Activated CD4-positive, alpha-beta T cell treated with anti-CD3 and anti-CD28 coated beads, Interleukin-2, amount 10 ng/mL, durations not matched to agents 24 days and 14 days (primary cell): ENCODE results near the gene CPEB1. TPM values are rescaled to one million over a fixed set of nuclear protein-coding genes. Genes with fewer than 3 reads are reported as not detected.

Experiments used
- total RNA-seq: library from RNA; stranded (reverse); gene quantifications from 2 replicates; pipeline ENCODE4 v1.2.3, GENCODE V29; 2022

Gene CPEB1
- total RNA-seq, 1 donor from 2014 or later: not detected

Other genes starting within 250 kb of the CPEB1 start
- 1.5 and 1.8 TPM in 2 replicates for gene GOLGA6L9, start 217.5 kb downstream of the CPEB1 start, total RNA-seq
- 2,675 and 2,728 TPM in 2 replicates for gene RPS17, start 106.9 kb downstream of the CPEB1 start, total RNA-seq
- not detected in 2 replicates for gene AP3B2, start 62.5 kb upstream of the CPEB1 start, total RNA-seq
- gene FSD2, start 158.7 kb upstream of the CPEB1 start, total RNA-seq: not detected in 2 replicates
- gene WHAMM, start 162.3 kb upstream of the CPEB1 start, total RNA-seq: 5.1 and 6.7 TPM in 2 replicates